GM18907 (cell line): ENCODE results near the gene MSH3.
"Not testable (repeated sequence)": the region's sequence is repeated elsewhere in the genome, so short reads cannot be mapped to it uniquely, and the experiment has no call there.

Source experiments
- ATAC-seq: cut with Tn5 transposase; IDR thresholded peaks from one replicate; pipeline ENCODE4 v1.9.1; 2021; ENCODE audit warnings: mild to moderate bottlenecking, moderate library complexity; ENCODE audit not compliant: unreplicated experiment

MSH3 gene

GRCh38 chr5:80705216-80705769 is 50.8 kb downstream of the MSH3 start:
- no peak for ATAC-seq

GRCh38 chr5:80705801-80706200 is 51.3 kb downstream of the MSH3 start:
- ATAC-seq, result no peak

- ATAC-seq, result no peak
Observed at GRCh38 chr5:80706835-80707447, 52.5 kb downstream of the MSH3 start.

- no peak for ATAC-seq
Observed at GRCh38 chr5:80707645-80708044, 53.2 kb downstream of the MSH3 start.

GRCh38 chr5:80711216-80711615 is 56.8 kb downstream of the MSH3 start:
- no peak for ATAC-seq

- ATAC-seq, result no peak
Observed at GRCh38 chr5:80711938-80712337, 57.5 kb downstream of the MSH3 start.

- ATAC-seq, result no peak
Observed at GRCh38 chr5:80712919-80713318, 58.5 kb downstream of the MSH3 start.

GRCh38 chr5:80713631-80714030 is 59.2 kb downstream of the MSH3 start:
- no peak for ATAC-seq

- ATAC-seq, result no peak
Observed at GRCh38 chr5:80714570-80715298, 60.3 kb downstream of the MSH3 start.

- no peak for ATAC-seq
Observed at GRCh38 chr5:80715887-80716286, 61.4 kb downstream of the MSH3 start.

GRCh38 chr5:80720181-80720580 is 65.7 kb downstream of the MSH3 start:
- no peak for ATAC-seq

GRCh38 chr5:80722916-80723315 is 68.5 kb downstream of the MSH3 start:
- ATAC-seq, result no peak

- no peak for ATAC-seq
Observed at GRCh38 chr5:80725446-80725845, 71.0 kb downstream of the MSH3 start.

GRCh38 chr5:80736730-80737129 is 82.3 kb downstream of the MSH3 start:
- ATAC-seq, result no peak

GRCh38 chr5:80738466-80738865 is 84.0 kb downstream of the MSH3 start:
- no peak for ATAC-seq

- ATAC-seq, result no peak
Observed at GRCh38 chr5:80739057-80739456, 84.6 kb downstream of the MSH3 start.

GRCh38 chr5:80739496-80739895 is 85.0 kb downstream of the MSH3 start:
- ATAC-seq, result no peak

GRCh38 chr5:80739898-80740297 is 85.4 kb downstream of the MSH3 start:
- ATAC-seq, result no peak

- ATAC-seq, result not testable (repeated sequence)
Observed at GRCh38 chr5:80740488-80740887, 86.0 kb downstream of the MSH3 start.

GRCh38 chr5:80740999-80741398 is 86.5 kb downstream of the MSH3 start:
- no peak for ATAC-seq

- no peak for ATAC-seq
Observed at GRCh38 chr5:80744149-80744548, 89.7 kb downstream of the MSH3 start.

- ATAC-seq, result no peak
Observed at GRCh38 chr5:80745490-80745889, 91.0 kb downstream of the MSH3 start.
